Activated CD8-positive, alpha-beta memory T cell treated with anti-CD3 and anti-CD28 coated beads for 48 hours (primary cell): ENCODE results near the gene CLSTN2.

ENCODE experiments used
- DNase-seq, 3 experiments: peaks; one replicate each; pipeline ENCODE4 v3.0.0-alpha.2; 2020; ENCODE audit warnings: low read depth in 2 of 3, low spot score in 2 of 3

The CLSTN2 gene

GRCh38 chr3:140180603-140181002 lies 245.6 kb downstream of the CLSTN2 start:
- DNase-seq, result no peak

GRCh38 chr3:140185375-140185774 lies 250.4 kb downstream of the CLSTN2 start:
- no peak for DNase-seq

GRCh38 chr3:140186421-140186920 lies 251.5 kb downstream of the CLSTN2 start:
- no peak for DNase-seq

- DNase-seq, result no peak
Measured at GRCh38 chr3:140187028-140187427, 252.0 kb downstream of the CLSTN2 start.

GRCh38 chr3:140187656-140188221 lies 252.8 kb downstream of the CLSTN2 start:
- no peak for DNase-seq

- no peak for DNase-seq
Measured at GRCh38 chr3:140188285-140188684, 253.3 kb downstream of the CLSTN2 start.

GRCh38 chr3:140189267-140189666 lies 254.3 kb downstream of the CLSTN2 start:
- no peak for DNase-seq

- no peak for DNase-seq
Measured at GRCh38 chr3:140189976-140190375, 255.0 kb downstream of the CLSTN2 start.

- DNase-seq, result no peak
Measured at GRCh38 chr3:140196970-140197369, 262.0 kb downstream of the CLSTN2 start.

- no peak for DNase-seq
Measured at GRCh38 chr3:140198242-140198641, 263.3 kb downstream of the CLSTN2 start.

- no peak for DNase-seq
Measured at GRCh38 chr3:140199008-140199407, 264.0 kb downstream of the CLSTN2 start.

- no peak for DNase-seq
Measured at GRCh38 chr3:140199743-140200142, 264.8 kb downstream of the CLSTN2 start.

GRCh38 chr3:140203510-140203909 lies 268.5 kb downstream of the CLSTN2 start:
- DNase-seq, result no peak

GRCh38 chr3:140204271-140204984 lies 269.4 kb downstream of the CLSTN2 start:
- no peak for DNase-seq

GRCh38 chr3:140205598-140205997 lies 270.6 kb downstream of the CLSTN2 start:
- DNase-seq, result no peak

- no peak for DNase-seq
Measured at GRCh38 chr3:140206196-140207040, 271.4 kb downstream of the CLSTN2 start.

- no peak for DNase-seq
Measured at GRCh38 chr3:140207541-140207940, 272.6 kb downstream of the CLSTN2 start.

GRCh38 chr3:140216249-140216648 lies 281.3 kb downstream of the CLSTN2 start:
- DNase-seq, result no peak

- DNase-seq, result no peak
Measured at GRCh38 chr3:140219291-140219690, 284.3 kb downstream of the CLSTN2 start.

GRCh38 chr3:140219923-140220452 lies 285.0 kb downstream of the CLSTN2 start:
- DNase-seq, result no peak

GRCh38 chr3:140223197-140223596 lies 288.2 kb downstream of the CLSTN2 start:
- no peak for DNase-seq

- DNase-seq, result no peak
Measured at GRCh38 chr3:140223631-140224030, 288.6 kb downstream of the CLSTN2 start.
